Naive thymus-derived CD4-positive, alpha-beta T cell (primary cell): ENCODE data around the gene RNF114. TPM values are rescaled to one million over a fixed set of nuclear protein-coding genes. Genes with fewer than 3 reads are reported as not detected.

Experiments used
- ATAC-seq: fragments of 150-1000 bp; cut with Tn5 transposase; 2 replicates; pipeline ENCODE4 v1.10.0; 2021; ENCODE audit warnings: mild to moderate bottlenecking, moderate library complexity
- CTCF ChIA-PET: fragments of 350-600 bp; sonication (Branson Sonifier 250); formaldehyde crosslinking; loops from one replicate; lab custom pipeline; 2021; ENCODE audit warnings: antibody characterized with exemption; lab: Charles Lee
- POLR2A ChIA-PET: fragments of 350-600 bp; sonication (Branson Sonifier 250); formaldehyde crosslinking; loops from one replicate; lab custom pipeline; 2021; ENCODE audit warnings: antibody characterized with exemption, inconsistent platforms; lab: Charles Lee
- DNase-seq, 9 donors: peaks; one replicate each; pipeline versions ENCODE4 v3.0.0 to v3.0.0-alpha.2; 2020 to 2022; ENCODE audit warnings: mixed read lengths in 1 of 9
- H3K27ac ChIP-seq: one replicate; pipeline ENCODE4 v1.7.0; 2013; ENCODE audit warnings: mild to moderate bottlenecking, low read depth, low read length, moderate library complexity
- H3K27me3 ChIP-seq, 2 donors: one replicate each; pipeline ENCODE4 v1.7.0; 2013; ENCODE audit warnings: low read length in 2 of 2, mild to moderate bottlenecking in 2 of 2, moderate library complexity in 2 of 2; ENCODE audit not compliant: control insufficient read depth in 2 of 2, insufficient read depth in 2 of 2
- H3K36me3 ChIP-seq, 3 experiments: 1 replicate in 2 of 3; 2 replicates in 1 of 3; pipeline ENCODE4 v1.7.0; 2013; ENCODE audit warnings: low read length in 3 of 3, mild to moderate bottlenecking in 3 of 3, moderate library complexity in 1 of 3; ENCODE audit not compliant: insufficient read depth in 3 of 3, control insufficient read depth in 2 of 3
- H3K4me1 ChIP-seq, 2 donors: one replicate each; pipeline ENCODE4 v1.7.0; 2013; ENCODE audit warnings: low read length in 2 of 2, mild to moderate bottlenecking in 2 of 2, moderate library complexity in 1 of 2; ENCODE audit not compliant: control insufficient read depth in 2 of 2, insufficient read depth in 2 of 2
- H3K4me3 ChIP-seq: 2 replicates; pipeline ENCODE4 v1.7.0; 2013; ENCODE audit warnings: mild to moderate bottlenecking, low read length
- H3K9me3 ChIP-seq, 3 experiments: 1 replicate in 2 of 3; 2 replicates in 1 of 3; pipeline ENCODE4 v1.7.0; 2013; ENCODE audit warnings: low read length in 3 of 3; ENCODE audit not compliant: control insufficient read depth in 2 of 3
- H3K27ac Mint-ChIP-seq, 9 donors: one replicate each; pipeline ENCODE4 v1.8.0; 2020 to 2022; ENCODE audit warnings: mixed read lengths in 9 of 9, mild to moderate bottlenecking in 8 of 9, moderate library complexity in 5 of 9, inconsistent platforms in 2 of 9
- H3K27me3 Mint-ChIP-seq, 5 donors: one replicate each; pipeline ENCODE4 v1.8.0; 2021 to 2022; ENCODE audit warnings: mixed read lengths in 5 of 5, mild to moderate bottlenecking in 1 of 5
- H3K36me3 Mint-ChIP-seq, 5 donors: one replicate each; pipeline ENCODE4 v1.8.0; 2020 to 2022; ENCODE audit warnings: mixed read lengths in 5 of 5, mild to moderate bottlenecking in 3 of 5, inconsistent platforms in 1 of 5
- H3K4me1 Mint-ChIP-seq, 7 donors: one replicate each; pipeline ENCODE4 v1.8.0; 2020 to 2022; ENCODE audit warnings: mixed read lengths in 7 of 7, mild to moderate bottlenecking in 3 of 7, inconsistent platforms in 1 of 7
- H3K4me3 Mint-ChIP-seq, 10 donors: one replicate each; pipeline ENCODE4 v1.8.0; 2020 to 2022; ENCODE audit warnings: mild to moderate bottlenecking in 10 of 10, mixed read lengths in 10 of 10, moderate library complexity in 6 of 10, inconsistent platforms in 2 of 10
- H3K9me3 Mint-ChIP-seq, 11 donors: one replicate each; pipeline ENCODE4 v1.8.0; 2020 to 2022; ENCODE audit warnings: mixed read lengths in 11 of 11, mild to moderate bottlenecking in 4 of 11, inconsistent platforms in 1 of 11, moderate library complexity in 1 of 11
- intact Hi-C, 2 donors: fragments of 100-400 bp; cut with micrococcal nuclease; formaldehyde crosslinking; loops; one replicate each; pipeline ENCODE4 v1.15.1; 2023
- polyA plus RNA-seq, 2 donors: library from polyadenylated mRNA; unstranded; fragments of 300-500 nt; fragmentation: Illumina TruSeq; gene quantifications; one replicate each; pipeline ENCODE4 v1.2.3, GENCODE V29; 2021
- total RNA-seq, 6 experiments: library from RNA in 5 of 6; stranded (reverse) in 5 of 6; gene quantifications; 1 replicate in 5 of 6; 2 replicates in 1 of 6; pipeline ENCODE4 v1.2.3 and lab custom pipeline; 2021 to 2026

Gene RNF114
- total and polyA plus RNA-seq, 7 experiments from 2014 or later, result 67.1 to 143 (median 106) TPM

- Histone ChIP-seq H3K4me1 (peaks cover 11 to 18% of the 10 kb centered on the region in 2 donors), H3K9me3 (no peaks in the 10 kb centered on the region), H3K36me3 (no peaks in the 10 kb centered on the region), H3K4me3 (peak overlapping the region; percentile 52), H3K27ac (peak overlapping the region; percentile 72), H3K27me3 (no peaks in the 10 kb centered on the region)
- intact Hi-C loops, result loop anchor here in 1 of 2 donors (2.0 to 5.0 kb wide), 2 partner anchors 479 to 748 kb away; partner anchors contain the start of gene PARD6B
- ATAC-seq (peak; percentile 1), DNase-seq (no peak)
- ChIA-PET CTCF (interaction anchor here (0.6 to 3.9 kb wide), 3 partner anchors 66 to 194 kb away, joined by 3 to 25 read pairs (median 3); no protein-coding TSS in a partner anchor), POLR2A (interaction anchor here (0.7 to 3.8 kb wide), 3 partner anchors 87 to 170 kb away, joined by 3 to 21 read pairs (median 3); partner anchors contain the start of gene PEDS1)
- H3K4me1 Mint-ChIP-seq, result peaks cover 12 to 31% (median 25%) of the 10 kb centered on the region in 7 donors
- peaks cover 0 to 37% (median 0%) of the 10 kb centered on the region in 5 donors for H3K27me3 Mint-ChIP-seq
- peak overlapping the region; percentile 60 to 77 (median 74) for H3K4me3 Mint-ChIP-seq
- H3K27ac Mint-ChIP-seq, result peak overlapping the region in 8 of 9 donors; percentile 10 to 88 (median 66)
- H3K9me3 Mint-ChIP-seq, result no peaks in the 10 kb centered on the region
- no peaks in the 10 kb centered on the region for H3K36me3 Mint-ChIP-seq
Observed at GRCh38 chr20:49983123-49983847, 47.1 kb downstream of the RNF114 start.

GRCh38 chr20:49983848-49984408 lies 47.7 kb downstream of the RNF114 start:
- Mint-ChIP-seq H3K36me3 (no peaks in the 10 kb centered on the region), H3K27me3 (peaks cover 0 to 37% (median 0%) of the 10 kb centered on the region in 5 donors), H3K4me3 (peak overlapping the region in 9 of 10 donors; percentile 40 to 76 (median 60)), H3K27ac (peak overlapping the region in 6 of 9 donors; percentile 33 to 88 (median 73)), H3K9me3 (no peaks in the 10 kb centered on the region), H3K4me1 (peaks cover 12 to 31% (median 25%) of the 10 kb centered on the region in 7 donors)
- ATAC-seq (no peak), DNase-seq (no peak)
- ChIA-PET POLR2A (interaction anchor here (1.0 to 3.8 kb wide), 2 partner anchors 87 to 91 kb away, joined by 3 to 21 read pairs; no protein-coding TSS in a partner anchor), CTCF (interaction anchor here (0.6 to 0.7 kb wide), 2 partner anchors 65 to 193 kb away, joined by 3 read pairs; no protein-coding TSS in a partner anchor)
- H3K27ac ChIP-seq, result no peak overlapping the region
- intact Hi-C loops, result loop anchor here in 1 of 2 donors (2.0 to 5.0 kb wide), 2 partner anchors 478 to 747 kb away; partner anchors contain the start of gene PARD6B
- H3K27me3 ChIP-seq, result no peaks in the 10 kb centered on the region
- no peaks in the 10 kb centered on the region for H3K9me3 ChIP-seq
- no peak overlapping the region for H3K4me3 ChIP-seq
- no peaks in the 10 kb centered on the region for H3K36me3 ChIP-seq
- peaks cover 11 to 14% of the 10 kb centered on the region in 2 donors for H3K4me1 ChIP-seq

GRCh38 chr20:49984426-49985153 lies 48.4 kb downstream of the RNF114 start:
- DNase-seq (no peak), ATAC-seq (no peak)
- peaks cover 12 to 29% (median 22%) of the 10 kb centered on the region in 7 donors for H3K4me1 Mint-ChIP-seq
- Histone ChIP-seq H3K27ac (no peak overlapping the region), H3K9me3 (no peaks in the 10 kb centered on the region), H3K27me3 (no peaks in the 10 kb centered on the region), H3K4me3 (no peak overlapping the region), H3K4me1 (peaks cover 8 to 11% of the 10 kb centered on the region in 2 donors), H3K36me3 (no peaks in the 10 kb centered on the region)
- no peaks in the 10 kb centered on the region for H3K36me3 Mint-ChIP-seq
- ChIA-PET CTCF (no interaction called here), POLR2A (interaction anchor here (1.0 kb wide), 1 partner anchor 90 kb away, joined by 3 read pairs; no protein-coding TSS in a partner anchor)
- H3K9me3 Mint-ChIP-seq, result no peaks in the 10 kb centered on the region
- intact Hi-C loops, result loop anchor here in 1 of 2 donors (5.0 kb wide), 1 partner anchor 478 kb away; no protein-coding TSS in a partner anchor
- H3K27me3 Mint-ChIP-seq, result peaks cover 0 to 34% (median 0%) of the 10 kb centered on the region in 5 donors
- H3K4me3 Mint-ChIP-seq, result peak overlapping the region in 4 of 10 donors; percentile 40 to 76 (median 64)
- peak overlapping the region in 1 of 9 donors; percentile 38 for H3K27ac Mint-ChIP-seq

GRCh38 chr20:49985157-49985556 lies 49.0 kb downstream of the RNF114 start:
- Mint-ChIP-seq H3K4me3 (no peak overlapping the region), H3K36me3 (no peaks in the 10 kb centered on the region), H3K27ac (no peak overlapping the region), H3K4me1 (peaks cover 9 to 23% (median 17%) of the 10 kb centered on the region in 7 donors), H3K27me3 (peaks cover 0 to 29% (median 0%) of the 10 kb centered on the region in 5 donors), H3K9me3 (no peaks in the 10 kb centered on the region)
- ChIA-PET CTCF (no interaction called here), POLR2A (no interaction called here)
- ATAC-seq, result no peak
- Histone ChIP-seq H3K9me3 (no peaks in the 10 kb centered on the region), H3K27ac (no peak overlapping the region), H3K4me3 (no peak overlapping the region), H3K4me1 (peaks cover 7 to 11% of the 10 kb centered on the region in 2 donors), H3K27me3 (no peaks in the 10 kb centered on the region), H3K36me3 (no peaks in the 10 kb centered on the region)
- intact Hi-C loops, result no loop called here
- no peak for DNase-seq

GRCh38 chr20:49985617-49986016 lies 49.4 kb downstream of the RNF114 start:
- Mint-ChIP-seq H3K27me3 (peaks cover 0 to 26% (median 0%) of the 10 kb centered on the region in 5 donors), H3K27ac (no peak overlapping the region), H3K4me3 (no peak overlapping the region), H3K9me3 (no peaks in the 10 kb centered on the region), H3K36me3 (no peaks in the 10 kb centered on the region), H3K4me1 (peaks cover 6 to 20% (median 17%) of the 10 kb centered on the region in 7 donors)
- intact Hi-C loops, result no loop called here
- no peaks in the 10 kb centered on the region for H3K27me3 ChIP-seq
- no peak for DNase-seq
- H3K9me3 ChIP-seq, result no peaks in the 10 kb centered on the region
- POLR2A ChIA-PET, result no interaction called here
- no peaks in the 10 kb centered on the region for H3K36me3 ChIP-seq
- ATAC-seq, result no peak
- no peak overlapping the region for H3K27ac ChIP-seq
- CTCF ChIA-PET, result no interaction called here
- H3K4me3 ChIP-seq, result no peak overlapping the region
- H3K4me1 ChIP-seq, result peaks cover 7 to 11% of the 10 kb centered on the region in 2 donors

- Histone ChIP-seq H3K27ac (no peak overlapping the region), H3K4me3 (no peak overlapping the region), H3K4me1 (peaks cover 7 to 11% of the 10 kb centered on the region in 2 donors), H3K27me3 (no peaks in the 10 kb centered on the region), H3K36me3 (no peaks in the 10 kb centered on the region), H3K9me3 (no peaks in the 10 kb centered on the region)
- ATAC-seq (no peak), DNase-seq (no peak)
- H3K4me1 Mint-ChIP-seq, result peaks cover 6 to 19% (median 15%) of the 10 kb centered on the region in 7 donors
- H3K27me3 Mint-ChIP-seq, result peaks cover 0 to 23% (median 0%) of the 10 kb centered on the region in 5 donors
- ChIA-PET POLR2A (no interaction called here), CTCF (no interaction called here)
- H3K9me3 Mint-ChIP-seq, result no peaks in the 10 kb centered on the region
- no peaks in the 10 kb centered on the region for H3K36me3 Mint-ChIP-seq
- intact Hi-C loops, result no loop called here
- no peak overlapping the region for H3K27ac Mint-ChIP-seq
- no peak overlapping the region for H3K4me3 Mint-ChIP-seq
Observed at GRCh38 chr20:49986049-49986448, 49.9 kb downstream of the RNF114 start.
